CD4-positive, alpha-beta T cell treated with Interleukin-6 at 100 ng/mL for 8 hours (primary cell): ENCODE measurements around the gene MANSC4.

Source experiments
- DNase-seq: peaks from one replicate; pipeline ENCODE4 v3.0.0-alpha.2; 2020; ENCODE audit warnings: mixed read lengths, low spot score

Gene MANSC4

GRCh38 chr12:27800819-27801218 is 20.8 kb upstream of the MANSC4 start:
- no peak for DNase-seq

DNA sequence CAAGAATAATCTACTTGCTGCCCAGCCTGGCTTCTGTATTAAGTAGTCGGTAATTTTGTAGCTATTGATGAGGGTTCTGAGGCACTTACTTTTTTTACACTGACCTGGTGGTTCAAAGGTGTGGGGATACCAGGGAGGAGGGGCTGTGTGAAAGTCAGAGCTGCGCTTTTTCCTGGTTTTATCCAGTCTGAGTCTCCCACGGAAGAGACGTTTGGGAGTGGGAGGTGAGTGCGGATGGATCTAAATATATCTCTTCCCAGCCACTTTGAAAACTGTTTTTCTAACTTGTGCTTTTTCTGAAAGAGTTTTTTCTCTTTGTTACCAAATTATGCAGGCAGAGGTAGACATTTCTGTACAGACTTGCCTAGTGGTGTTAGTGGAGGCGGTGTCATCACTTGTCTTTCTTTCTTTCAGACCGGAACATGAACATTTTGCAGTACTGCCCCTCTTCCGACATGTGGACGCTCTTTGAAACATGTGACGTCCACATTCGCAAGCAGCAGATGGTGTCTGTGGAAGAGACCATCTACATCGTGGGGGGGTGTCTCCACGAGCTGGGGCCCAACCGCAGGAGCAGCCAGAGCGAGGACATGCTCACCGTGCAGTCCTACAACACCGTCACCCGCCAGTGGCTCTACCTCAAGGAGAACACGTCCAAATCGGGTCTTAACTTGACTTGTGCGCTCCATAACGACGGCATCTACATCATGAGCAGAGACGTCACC is 17.4 kb upstream of the MANSC4 start:
- DNase-seq: no peak

GRCh38 chr12:27796128-27796527 is 16.1 kb upstream of the MANSC4 start:
- DNase-seq: no peak

DNA sequence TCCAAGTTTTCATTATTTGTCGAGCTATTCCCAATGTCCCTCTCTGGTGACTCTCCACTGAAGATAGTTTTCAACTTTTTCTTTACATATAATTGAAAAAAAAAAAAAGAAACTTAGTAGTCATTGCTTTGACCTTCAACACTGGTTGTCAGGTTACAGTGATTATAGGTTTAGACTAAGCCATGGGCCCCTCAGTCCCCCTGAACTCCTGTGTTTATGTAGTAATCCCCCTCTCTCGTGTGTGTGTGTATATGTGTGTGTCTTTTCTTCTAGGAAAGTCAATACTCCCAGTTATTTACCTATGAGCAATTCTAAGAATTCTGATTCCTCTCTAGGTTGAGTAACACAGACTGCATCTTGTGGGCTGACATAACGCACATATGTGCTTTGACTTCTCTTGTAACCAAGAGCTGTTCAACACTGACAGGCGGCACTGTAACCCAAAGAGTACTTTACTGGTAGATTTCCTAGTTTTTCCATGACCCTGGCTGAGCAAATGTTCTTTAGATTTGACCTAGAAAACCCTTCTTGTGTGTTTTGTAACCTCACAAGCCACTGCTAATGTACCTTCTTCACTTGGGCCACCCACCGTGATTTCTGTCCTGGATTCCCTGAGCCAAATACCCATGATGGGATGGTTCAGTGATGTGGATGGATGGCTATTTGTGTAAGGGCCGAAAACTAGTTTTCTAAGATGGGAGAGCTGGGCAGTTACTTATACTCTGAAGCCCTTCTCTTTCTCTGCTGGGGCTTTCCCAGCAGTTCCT is 15.0 kb upstream of the MANSC4 start:
- no peak for DNase-seq

- DNase-seq: no peak
Observed at GRCh38 chr12:27790179-27790578, 10.1 kb upstream of the MANSC4 start.

GRCh38 chr12:27787559-27787958 is 7.5 kb upstream of the MANSC4 start:
- no peak for DNase-seq

DNA sequence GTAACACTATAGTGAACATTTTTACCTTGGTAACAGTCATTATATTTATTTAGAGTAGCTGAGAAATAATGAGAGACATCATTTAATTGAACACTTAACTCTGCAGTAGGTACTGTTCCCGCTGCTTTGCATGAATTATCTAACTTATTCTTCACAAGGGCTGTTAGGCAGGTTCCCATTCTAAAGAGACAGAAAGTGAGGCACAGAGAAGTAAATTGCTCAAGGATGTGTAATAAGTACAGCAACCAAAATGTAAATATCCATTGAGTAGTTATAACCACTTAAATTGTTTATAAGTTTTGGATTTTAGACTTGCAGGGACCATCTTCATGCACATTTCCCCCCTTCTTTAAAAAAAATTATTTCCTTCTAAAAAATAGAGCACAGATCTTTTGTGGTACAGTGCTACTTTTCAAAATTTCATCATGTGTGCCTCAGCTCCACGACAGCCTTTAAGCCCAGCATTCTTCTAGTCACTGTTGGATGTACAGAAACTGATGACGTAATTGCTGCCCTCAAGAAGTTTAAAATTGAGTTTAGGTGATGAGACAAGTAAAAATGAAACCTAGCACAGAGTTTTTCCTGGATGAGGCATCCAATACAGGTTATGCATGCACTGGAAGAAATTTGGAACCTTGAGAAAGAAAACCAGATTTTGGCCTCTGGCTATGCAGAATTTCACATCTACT is 6.0 kb upstream of the MANSC4 start:
- DNase-seq: no peak

GRCh38 chr12:27782481-27782880 is 2.4 kb upstream of the MANSC4 start:
- no peak for DNase-seq

GRCh38 chr12:27781680-27782079 is 1.6 kb upstream of the MANSC4 start:
- DNase-seq: no peak

- peak; percentile 9 for DNase-seq
Observed at GRCh38 chr12:27780612-27781408, 774 bp upstream of the MANSC4 start.

DNA sequence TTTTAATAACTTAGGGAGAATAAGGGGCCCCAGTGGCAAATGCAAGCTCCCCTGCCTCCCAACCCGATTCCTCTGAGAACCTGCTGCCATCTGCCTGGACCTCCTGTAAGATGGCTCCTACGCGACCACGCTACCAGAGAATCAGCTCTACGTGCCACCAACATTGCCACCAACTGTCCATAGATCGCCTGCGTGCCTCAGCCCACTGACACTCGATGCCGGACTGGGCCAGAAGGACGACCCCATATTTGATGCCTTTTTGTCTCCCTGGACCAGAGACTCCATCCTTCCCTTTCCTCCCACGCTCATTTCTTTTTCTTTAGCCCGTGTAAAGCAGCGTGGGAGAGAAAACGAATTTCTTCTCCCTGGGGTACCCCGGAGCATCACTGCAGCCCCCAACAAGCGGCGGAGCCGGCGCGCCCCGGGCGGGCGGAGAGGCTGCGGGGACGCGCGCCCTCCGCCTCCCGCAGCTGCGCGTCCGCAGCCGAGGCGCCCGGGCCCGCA is 568 bp downstream of the MANSC4 start:
- no peak for DNase-seq

- no peak for DNase-seq
Observed at GRCh38 chr12:27778206-27778605, 1.8 kb downstream of the MANSC4 start.

GRCh38 chr12:27777141-27777540 is 2.9 kb downstream of the MANSC4 start:
- no peak for DNase-seq

GRCh38 chr12:27772328-27773049 is 7.5 kb downstream of the MANSC4 start:
- DNase-seq: no peak

- DNase-seq: no peak
Observed at GRCh38 chr12:27771481-27772327, 8.3 kb downstream of the MANSC4 start.

DNA sequence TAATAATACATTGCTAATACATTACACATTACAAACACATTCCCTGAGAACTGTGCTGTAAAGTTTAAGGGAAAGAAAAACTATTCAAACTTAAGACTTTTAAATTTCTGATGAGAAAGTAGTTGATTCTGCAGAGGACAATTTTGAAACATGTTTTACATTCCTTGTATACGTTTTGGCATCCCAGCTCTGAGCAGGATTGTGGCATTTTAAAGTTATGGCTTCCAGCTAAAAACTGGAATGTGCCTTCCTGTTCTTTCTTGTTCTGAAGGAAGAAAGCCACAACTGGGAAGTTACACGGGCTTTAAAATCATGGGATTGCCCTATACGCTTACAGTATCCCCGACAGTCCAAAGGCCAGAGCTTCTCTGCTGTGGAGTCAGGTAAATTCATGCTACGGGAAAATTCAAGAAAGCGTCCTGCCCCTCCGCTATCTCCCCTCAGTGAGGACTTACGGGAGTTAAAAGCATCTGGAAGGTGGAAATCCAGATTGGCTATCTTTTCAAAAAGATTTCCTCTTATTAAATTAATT is 10.8 kb downstream of the MANSC4 start:
- DNase-seq: no peak

DNA sequence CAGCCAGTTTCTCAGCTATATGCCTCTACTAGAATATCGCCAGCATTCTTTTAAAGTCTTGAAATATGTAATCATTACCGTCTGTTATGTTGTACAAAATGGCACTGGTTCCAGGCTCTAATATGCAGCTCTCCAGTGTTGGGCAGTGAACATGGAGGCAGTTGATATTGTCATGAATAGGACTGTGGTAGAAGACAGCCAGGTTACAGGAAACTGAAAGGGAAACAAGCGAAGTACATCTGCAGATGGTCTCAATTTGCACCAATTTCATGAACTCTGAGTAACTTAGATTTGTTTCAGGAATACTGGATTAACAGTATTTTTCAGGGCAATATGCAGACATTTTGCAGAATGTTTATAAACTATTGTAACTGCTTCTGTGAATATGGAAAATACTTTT is 13.4 kb downstream of the MANSC4 start:
- DNase-seq: no peak

- no peak for DNase-seq
Observed at GRCh38 chr12:27762757-27763156, 17.3 kb downstream of the MANSC4 start.

DNA sequence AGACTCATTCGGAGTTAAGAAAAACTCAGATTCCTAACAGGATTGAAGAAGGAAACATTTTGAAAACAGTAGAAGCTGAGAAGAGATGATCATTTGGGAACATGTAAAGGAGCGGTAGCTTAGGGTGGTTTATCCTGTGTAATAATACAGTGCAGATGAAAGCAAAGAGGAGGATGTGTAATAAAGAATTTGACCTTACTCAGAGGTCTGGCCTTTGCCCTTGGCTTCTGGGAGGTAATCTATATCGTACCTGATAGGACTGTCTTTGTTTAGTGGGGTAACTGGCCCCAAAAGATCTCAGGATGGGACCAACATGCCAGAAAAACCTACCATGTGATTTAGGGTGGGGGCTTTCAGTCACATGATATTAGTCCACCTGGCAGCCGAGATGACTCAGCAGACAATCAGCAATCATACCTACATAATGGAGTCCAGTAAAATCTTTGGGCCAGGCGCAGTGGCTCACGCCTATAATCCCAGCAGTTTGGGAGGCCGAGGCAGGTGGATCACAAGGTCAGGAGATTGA is 23.3 kb downstream of the MANSC4 start:
- DNase-seq: no peak

- DNase-seq: no peak
Observed at GRCh38 chr12:27754795-27755194, 25.2 kb downstream of the MANSC4 start.
